Immature natural killer cell (primary cell): ENCODE data around the gene NCAN. TPM values are rescaled to one million over a fixed set of nuclear protein-coding genes. Genes with fewer than 3 reads are reported as not detected.
"Not testable (repeated sequence)": the region's sequence is repeated elsewhere in the genome, so short reads cannot be mapped to it uniquely, and the experiment has no call there.

ENCODE experiments used
- DNase-seq, 3 donors: peaks; one replicate each; pipeline ENCODE4 v3.0.0; 2022; ENCODE audit warnings: mixed read lengths in 1 of 3
- H3K27ac Mint-ChIP-seq, 6 donors: one replicate each; pipeline ENCODE4 v1.8.0; 2020; ENCODE audit warnings: mixed read lengths in 6 of 6, mild to moderate bottlenecking in 5 of 6, inconsistent platforms in 4 of 6, moderate library complexity in 3 of 6
- H3K27me3 Mint-ChIP-seq, 3 donors: one replicate each; pipeline ENCODE4 v1.8.0; 2020 to 2021; ENCODE audit warnings: low read depth in 3 of 3, mild to moderate bottlenecking in 3 of 3, mixed read lengths in 3 of 3, moderate library complexity in 3 of 3, inconsistent platforms in 1 of 3
- H3K36me3 Mint-ChIP-seq, 3 donors: one replicate each; pipeline ENCODE4 v1.8.0; 2020; ENCODE audit warnings: mixed read lengths in 3 of 3, inconsistent platforms in 2 of 3, mild to moderate bottlenecking in 2 of 3
- H3K4me1 Mint-ChIP-seq, 2 donors: one replicate each; pipeline ENCODE4 v1.8.0; 2020; ENCODE audit warnings: inconsistent platforms in 2 of 2, mild to moderate bottlenecking in 2 of 2, mixed read lengths in 2 of 2, moderate library complexity in 1 of 2
- H3K4me3 Mint-ChIP-seq, 5 donors: one replicate each; pipeline ENCODE4 v1.8.0; 2020; ENCODE audit warnings: mild to moderate bottlenecking in 5 of 5, mixed read lengths in 5 of 5, inconsistent platforms in 3 of 5, moderate library complexity in 3 of 5
- H3K9me3 Mint-ChIP-seq, 6 donors: one replicate each; pipeline ENCODE4 v1.8.0; 2020; ENCODE audit warnings: mild to moderate bottlenecking in 6 of 6, mixed read lengths in 6 of 6, inconsistent platforms in 4 of 6, moderate library complexity in 3 of 6
- polyA plus RNA-seq, 3 donors: library from polyadenylated mRNA; unstranded; fragments of 300-500 nt; fragmentation: Illumina TruSeq; gene quantifications; one replicate each; pipeline ENCODE4 v1.2.3, GENCODE V29; 2021

The NCAN gene
- polyA plus RNA-seq, 3 donors from 2014 or later, result not detected

DNA sequence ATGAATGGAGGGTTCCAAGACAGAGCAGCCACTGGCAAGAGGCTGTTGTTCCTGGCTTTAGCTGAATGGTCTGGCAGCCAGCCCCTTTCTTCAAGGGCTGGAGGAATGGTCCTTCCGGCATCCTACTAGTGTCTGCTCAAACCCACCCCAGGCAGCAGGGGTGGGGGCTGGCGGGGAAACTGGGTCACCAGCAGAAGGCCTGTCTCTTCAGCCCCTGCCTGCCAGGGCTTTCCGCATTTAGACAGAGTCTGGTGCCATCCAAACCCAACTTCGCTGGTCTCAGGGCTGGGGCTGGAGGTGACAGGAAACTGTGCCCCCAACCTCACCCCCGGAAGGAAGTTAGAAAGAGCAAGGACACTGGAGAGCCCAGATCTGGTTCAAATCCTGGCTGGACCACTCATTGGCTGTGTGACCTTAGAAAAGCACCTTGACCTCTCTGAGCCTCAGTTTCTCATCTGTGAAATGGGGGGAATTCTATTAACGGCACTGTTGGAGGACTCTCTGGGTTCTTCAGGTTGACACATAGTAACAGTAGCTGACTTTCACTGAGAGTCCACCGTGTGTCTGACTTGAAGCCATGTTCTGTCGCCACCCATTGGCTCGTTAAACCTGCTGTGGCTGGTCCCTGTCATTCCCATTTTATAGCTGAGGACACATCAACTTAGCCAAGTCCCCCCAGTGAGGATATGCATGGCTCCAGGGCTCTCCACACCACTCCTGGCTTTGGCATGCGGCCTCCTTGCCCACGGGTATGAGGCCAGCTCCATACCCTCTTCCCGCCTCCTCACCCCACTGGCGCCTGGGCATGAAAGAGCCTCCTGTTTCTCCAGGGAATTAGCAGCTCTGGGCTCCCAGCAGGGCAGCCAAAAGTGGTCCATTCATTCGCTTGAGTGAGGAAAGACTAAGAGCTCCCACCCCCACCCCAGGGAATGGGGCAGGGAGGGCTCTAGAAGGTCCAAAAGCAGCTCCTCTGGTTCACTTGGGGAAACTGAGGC lies 6.0 kb upstream of the NCAN start:
- Mint-ChIP-seq H3K4me1 (peaks cover 32 to 39% of the 10 kb centered on the region in 2 donors), H3K4me3 (peak overlapping the region in 1 of 5 donors; percentile 93), H3K27ac (no peak overlapping the region), H3K27me3 (peaks cover 8 to 12% (median 9%) of the 10 kb centered on the region in 3 donors), H3K9me3 (no peaks in the 10 kb centered on the region), H3K36me3 (no peaks in the 10 kb centered on the region)
- DNase-seq, result no peak

DNA sequence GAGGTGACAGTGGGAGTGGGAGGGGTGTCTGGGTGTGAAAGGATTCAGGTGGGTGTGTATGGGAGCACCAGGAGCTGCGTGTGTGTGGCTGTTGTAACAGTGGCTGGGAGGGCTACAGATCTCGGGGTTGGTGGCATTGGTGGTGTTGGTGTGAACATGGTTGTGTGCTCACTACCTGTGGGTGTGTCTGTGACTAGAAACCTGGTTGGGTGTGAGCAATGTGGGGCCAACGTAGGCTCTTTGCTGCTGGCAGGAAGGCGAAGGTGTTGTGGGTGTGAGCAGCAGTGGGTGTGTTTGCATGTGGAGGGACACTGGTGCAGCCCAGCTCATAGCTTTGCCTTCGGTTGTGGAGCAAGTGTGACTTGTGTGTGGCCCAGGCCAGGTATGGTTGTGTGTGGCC lies 4.8 kb upstream of the NCAN start:
- Mint-ChIP-seq H3K4me3 (peak overlapping the region; percentile 16 to 71 (median 45)), H3K36me3 (no peaks in the 10 kb centered on the region), H3K27ac (peak overlapping the region in 2 of 6 donors; percentile 4 to 78), H3K27me3 (peaks cover 8 to 12% (median 9%) of the 10 kb centered on the region in 3 donors), H3K9me3 (no peaks in the 10 kb centered on the region), H3K4me1 (peaks cover 31 to 38% of the 10 kb centered on the region in 2 donors)
- DNase-seq, result no peak

DNA sequence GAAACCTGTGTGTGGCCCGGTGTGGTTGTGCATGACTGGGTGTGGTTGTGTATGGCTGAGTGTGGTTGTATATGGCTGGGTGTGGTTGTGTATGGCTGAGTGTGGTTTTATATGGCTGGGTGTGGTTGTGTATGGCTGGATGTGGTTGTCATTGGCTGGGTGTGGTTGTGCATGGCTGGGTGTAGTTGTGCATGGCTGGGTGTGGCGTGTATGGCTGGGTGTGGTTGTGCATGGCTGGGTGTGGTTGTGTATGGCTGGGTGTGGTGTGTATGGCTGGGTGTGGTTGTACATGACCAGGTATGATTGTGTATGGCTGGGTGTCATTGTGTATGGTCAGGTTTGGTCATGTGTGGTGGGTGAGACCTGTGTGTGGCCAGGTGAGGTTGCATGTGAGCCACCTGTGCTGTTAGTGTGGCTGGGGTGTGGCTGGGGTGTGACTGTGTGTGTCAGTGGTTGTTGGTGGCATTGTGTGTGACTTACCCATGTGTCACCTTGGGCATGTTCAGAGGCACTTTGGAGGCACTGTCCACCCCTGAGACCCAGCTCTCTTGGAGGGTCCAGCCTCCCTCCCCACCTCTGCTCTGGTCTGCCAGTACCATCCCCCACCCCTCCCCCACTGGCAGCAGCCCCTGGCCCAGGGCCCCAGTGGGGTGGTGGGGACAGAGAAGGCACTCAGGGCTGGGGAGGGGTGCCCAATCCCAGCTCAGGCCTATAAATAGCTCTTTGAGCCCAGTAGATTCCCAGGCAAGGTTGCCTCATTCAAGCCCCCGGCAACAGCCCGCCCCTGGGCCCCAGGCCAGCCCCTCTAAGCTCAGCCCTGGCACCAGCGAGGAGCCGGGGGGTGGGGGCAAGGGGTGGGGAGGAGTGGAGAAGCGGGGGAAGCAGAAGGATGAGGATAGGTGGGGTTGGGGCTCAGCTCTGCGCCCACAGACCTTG lies 3.9 kb upstream of the NCAN start:
- Mint-ChIP-seq H3K27ac (peak overlapping the region in 3 of 6 donors; percentile 28 to 81 (median 78)), H3K36me3 (no peaks in the 10 kb centered on the region), H3K4me1 (peaks cover 21 to 29% of the 10 kb centered on the region in 2 donors), H3K4me3 (peak overlapping the region; percentile 27 to 71 (median 45)), H3K9me3 (no peaks in the 10 kb centered on the region), H3K27me3 (peaks cover 8 to 9% (median 8%) of the 10 kb centered on the region in 3 donors)
- no peak for DNase-seq

DNA sequence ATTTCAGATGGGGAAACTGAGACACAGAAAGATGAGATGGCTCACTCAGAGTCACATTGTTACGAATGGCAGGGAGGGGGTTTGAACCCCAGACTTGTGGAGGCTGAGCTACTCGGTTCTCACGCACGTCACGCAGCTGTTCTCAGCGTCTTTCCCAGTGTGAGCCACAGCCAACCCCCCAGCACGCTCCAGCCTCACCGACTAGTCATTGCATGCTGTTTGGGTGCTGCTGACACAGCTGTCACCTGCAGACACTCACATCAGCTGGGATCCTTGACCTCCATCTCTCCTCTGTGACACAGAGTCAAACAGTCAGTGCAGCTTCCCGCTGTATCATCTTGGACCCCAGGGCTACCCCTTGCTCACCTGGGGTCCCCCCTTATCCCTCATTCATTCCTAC lies 2.4 kb upstream of the NCAN start:
- no peaks in the 10 kb centered on the region for H3K36me3 Mint-ChIP-seq
- H3K27ac Mint-ChIP-seq, result no peak overlapping the region
- no peak overlapping the region for H3K4me3 Mint-ChIP-seq
- H3K27me3 Mint-ChIP-seq, result peaks cover 8 to 16% (median 9%) of the 10 kb centered on the region in 3 donors
- DNase-seq, result no peak
- no peaks in the 10 kb centered on the region for H3K9me3 Mint-ChIP-seq
- peaks cover 15 to 19% of the 10 kb centered on the region in 2 donors for H3K4me1 Mint-ChIP-seq

DNA sequence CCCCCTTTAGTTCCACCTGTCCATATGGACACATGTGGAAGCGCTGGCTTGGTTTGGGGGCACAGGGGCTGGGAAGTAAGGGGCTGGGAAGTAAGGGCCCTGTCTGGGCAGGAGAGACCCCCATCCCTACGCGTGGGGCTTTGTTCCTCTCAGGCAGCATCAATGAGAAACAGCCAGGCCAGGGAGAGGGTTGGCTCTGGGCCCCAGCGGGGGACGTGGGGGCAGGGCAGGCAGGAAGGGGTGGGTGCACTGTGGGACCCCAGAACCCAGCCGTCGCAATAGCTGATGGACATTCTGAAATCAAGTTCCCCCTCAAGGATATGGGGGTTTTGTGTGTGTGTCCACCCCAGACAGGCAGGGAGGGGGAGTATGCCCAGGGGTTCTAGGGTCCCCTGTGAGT lies 1.2 kb downstream of the NCAN start:
- Mint-ChIP-seq H3K4me3 (no peak overlapping the region), H3K27ac (no peak overlapping the region), H3K27me3 (peaks cover 12 to 15% (median 14%) of the 10 kb centered on the region in 3 donors), H3K4me1 (peaks cover under 1% of the 10 kb centered on the region in 2 donors), H3K9me3 (no peaks in the 10 kb centered on the region), H3K36me3 (no peaks in the 10 kb centered on the region)
- no peak for DNase-seq

DNA sequence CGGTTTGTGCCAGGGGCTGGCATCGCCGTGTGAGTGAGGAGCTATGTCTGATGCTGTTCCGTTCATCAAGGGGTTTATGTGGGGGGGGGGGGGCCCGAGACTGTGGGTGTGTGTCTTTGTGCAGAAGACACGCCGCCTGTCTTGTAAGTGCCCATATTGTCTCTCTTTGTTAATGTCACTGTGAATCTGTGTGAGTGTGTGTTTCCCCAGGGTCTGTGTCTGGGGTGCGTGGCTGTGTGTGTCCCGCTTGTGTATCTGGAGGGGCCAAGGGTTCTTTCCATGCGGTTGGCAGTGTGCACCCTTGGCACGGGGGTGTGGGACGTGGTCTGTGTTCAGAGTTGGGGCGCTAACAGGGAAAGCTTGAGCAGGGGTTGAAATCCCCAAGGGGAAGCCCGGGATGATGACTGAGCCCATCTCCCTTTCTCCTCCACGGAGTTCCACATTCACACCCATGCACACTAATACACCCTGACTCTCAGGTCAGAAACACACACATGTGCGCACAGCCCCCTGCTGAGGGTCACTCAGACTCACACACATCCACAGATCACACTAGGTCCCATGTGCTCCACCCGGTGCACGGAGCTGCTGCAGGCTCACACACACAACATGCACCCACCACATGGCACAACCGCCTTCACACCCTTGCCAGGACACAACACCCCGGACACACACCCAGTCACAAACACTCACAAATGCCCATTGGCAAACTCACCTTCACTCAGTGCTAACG lies 1.8 kb downstream of the NCAN start:
- Mint-ChIP-seq H3K36me3 (no peaks in the 10 kb centered on the region), H3K4me1 (no peaks in the 10 kb centered on the region), H3K27ac (no peak overlapping the region), H3K9me3 (no peaks in the 10 kb centered on the region), H3K27me3 (peaks cover 12 to 15% (median 14%) of the 10 kb centered on the region in 3 donors), H3K4me3 (no peak overlapping the region)
- DNase-seq, result no peak

DNA sequence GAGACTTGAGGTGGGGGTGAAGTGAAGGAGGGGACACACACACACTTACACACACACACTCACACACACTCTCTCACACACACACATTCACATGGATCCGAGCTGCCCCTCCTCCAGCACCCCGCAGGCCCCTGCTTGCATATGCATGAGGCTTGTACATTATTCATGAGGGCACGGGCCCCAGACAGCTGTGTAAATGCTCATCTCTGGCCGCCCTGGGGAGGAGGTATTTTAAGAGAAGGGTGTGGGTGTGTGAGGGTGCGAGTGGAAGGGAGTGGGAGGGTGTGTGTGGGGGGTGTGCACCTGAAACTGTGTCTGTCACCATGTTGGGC lies 2.4 kb downstream of the NCAN start:
- no peak for DNase-seq
- Mint-ChIP-seq H3K27ac (no peak overlapping the region), H3K27me3 (peaks cover 14 to 16% (median 15%) of the 10 kb centered on the region in 3 donors), H3K4me1 (no peaks in the 10 kb centered on the region), H3K36me3 (no peaks in the 10 kb centered on the region), H3K4me3 (no peak overlapping the region), H3K9me3 (no peaks in the 10 kb centered on the region)

DNA sequence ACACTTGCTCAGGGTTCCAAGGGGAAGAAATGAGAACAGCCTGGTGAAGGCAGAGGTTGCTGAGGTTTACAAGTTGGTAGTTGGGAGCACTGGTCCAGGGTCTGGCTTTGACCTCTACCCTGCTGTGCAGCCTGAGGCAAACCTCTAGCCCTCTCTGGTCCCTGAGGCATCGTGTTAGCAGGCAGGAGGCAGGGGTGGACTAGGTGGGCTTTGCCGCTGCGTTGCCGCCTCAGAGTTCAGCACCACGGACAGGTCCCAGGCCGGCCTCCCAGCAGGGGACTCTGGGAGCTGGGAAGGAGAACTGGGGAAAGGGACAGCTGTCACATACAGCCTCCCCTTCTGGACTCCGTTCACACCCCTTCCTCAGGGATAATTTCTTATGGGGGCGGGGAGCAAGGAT lies 3.1 kb downstream of the NCAN start:
- Mint-ChIP-seq H3K36me3 (no peaks in the 10 kb centered on the region), H3K27me3 (peaks cover 15 to 16% (median 15%) of the 10 kb centered on the region in 3 donors), H3K27ac (no peak overlapping the region), H3K4me1 (no peaks in the 10 kb centered on the region), H3K9me3 (no peaks in the 10 kb centered on the region), H3K4me3 (no peak overlapping the region)
- DNase-seq, result no peak

DNA sequence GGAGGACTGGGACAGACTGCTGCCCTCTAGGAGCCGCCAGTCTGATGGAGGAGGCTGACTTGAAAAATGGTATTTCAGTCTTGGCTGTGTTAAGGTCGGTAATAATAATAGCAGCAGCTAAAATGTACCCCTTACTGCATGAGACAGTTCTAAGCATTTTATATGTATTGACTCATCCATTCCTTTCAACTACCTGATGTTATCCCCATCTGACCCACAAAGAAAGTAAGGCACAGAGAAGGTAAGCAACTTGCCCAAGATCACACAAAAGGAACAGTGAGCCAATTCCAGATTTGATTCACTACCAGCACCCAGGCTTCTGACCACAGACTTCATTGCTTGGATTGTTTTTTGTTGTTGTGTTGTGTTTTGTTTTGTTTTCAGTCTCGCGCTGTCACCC lies 4.0 kb downstream of the NCAN start:
- H3K27me3 Mint-ChIP-seq, result peaks cover 15 to 16% (median 15%) of the 10 kb centered on the region in 3 donors
- H3K27ac Mint-ChIP-seq, result no peak overlapping the region
- no peaks in the 10 kb centered on the region for H3K36me3 Mint-ChIP-seq
- H3K4me1 Mint-ChIP-seq, result no peaks in the 10 kb centered on the region
- no peak overlapping the region for H3K4me3 Mint-ChIP-seq
- H3K9me3 Mint-ChIP-seq, result no peaks in the 10 kb centered on the region
- DNase-seq, result no peak

DNA sequence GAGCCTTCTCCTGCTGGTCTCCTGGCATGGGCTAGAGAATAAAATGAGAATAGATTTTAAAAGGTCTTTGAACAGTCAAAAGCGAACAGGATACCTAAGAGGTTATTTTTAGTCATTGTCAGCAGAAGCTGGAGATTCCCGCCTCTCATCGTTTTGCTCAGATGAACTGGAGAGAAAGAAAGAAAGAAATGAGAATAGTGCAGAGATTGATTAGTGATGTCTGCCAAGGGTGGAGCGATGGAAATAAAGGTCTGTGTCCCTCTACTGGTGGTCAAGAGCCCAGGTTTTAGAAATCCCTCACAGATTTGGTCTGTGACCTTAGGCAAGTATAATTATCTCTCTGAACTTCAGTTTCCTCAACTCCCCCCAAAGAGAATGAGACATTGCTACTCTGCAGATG lies 5.3 kb downstream of the NCAN start:
- DNase-seq, result no peak
- no peaks in the 10 kb centered on the region for H3K9me3 Mint-ChIP-seq
- H3K27me3 Mint-ChIP-seq, result peaks cover 15 to 16% (median 15%) of the 10 kb centered on the region in 3 donors
- no peaks in the 10 kb centered on the region for H3K4me1 Mint-ChIP-seq
- no peaks in the 10 kb centered on the region for H3K36me3 Mint-ChIP-seq
- no peak overlapping the region for H3K27ac Mint-ChIP-seq
- H3K4me3 Mint-ChIP-seq, result no peak overlapping the region

DNA sequence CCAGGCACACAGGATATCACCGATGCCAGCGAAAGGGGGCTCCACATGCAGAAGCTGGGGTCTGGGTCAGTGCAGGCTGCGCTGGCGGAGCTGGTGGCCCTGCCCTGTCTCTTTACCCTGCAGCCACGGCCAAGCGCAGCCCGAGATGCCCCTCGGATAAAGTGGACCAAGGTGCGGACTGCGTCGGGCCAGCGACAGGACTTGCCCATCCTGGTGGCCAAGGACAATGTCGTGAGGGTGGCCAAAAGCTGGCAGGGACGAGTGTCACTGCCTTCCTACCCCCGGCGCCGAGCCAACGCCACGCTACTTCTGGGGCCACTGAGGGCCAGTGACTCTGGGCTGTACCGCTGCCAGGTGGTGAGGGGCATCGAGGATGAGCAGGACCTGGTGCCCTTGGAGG lies 7.2 kb downstream of the NCAN start:
- Mint-ChIP-seq H3K36me3 (no peaks in the 10 kb centered on the region), H3K4me1 (no peaks in the 10 kb centered on the region), H3K27me3 (peaks cover 6 to 16% (median 11%) of the 10 kb centered on the region in 3 donors), H3K27ac (no peak overlapping the region), H3K4me3 (no peak overlapping the region), H3K9me3 (no peaks in the 10 kb centered on the region)
- DNase-seq, result no peak

DNA sequence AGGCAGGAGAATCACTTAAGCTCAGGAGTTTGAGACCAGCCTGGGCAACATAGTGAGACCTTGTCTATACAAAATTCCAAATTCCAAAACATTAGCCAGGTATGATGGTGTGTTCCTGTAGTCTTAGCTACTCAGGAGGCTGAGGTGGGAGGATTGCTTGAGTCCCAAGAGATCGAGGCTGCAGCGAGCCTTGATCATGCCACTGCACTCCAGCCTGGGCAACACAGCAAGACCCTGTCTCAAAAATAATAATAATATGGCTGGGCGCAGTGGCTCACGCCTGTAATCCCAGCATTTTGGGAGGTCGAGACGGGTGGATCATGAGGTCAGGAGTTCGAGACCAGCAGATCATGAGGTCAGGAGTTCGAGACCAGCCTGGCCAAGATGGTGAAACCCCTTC lies 9.2 kb downstream of the NCAN start:
- not testable (repeated sequence) for H3K4me3 Mint-ChIP-seq, H3K27ac Mint-ChIP-seq, DNase-seq, H3K36me3 Mint-ChIP-seq, H3K4me1 Mint-ChIP-seq, H3K27me3 Mint-ChIP-seq, H3K9me3 Mint-ChIP-seq

DNA sequence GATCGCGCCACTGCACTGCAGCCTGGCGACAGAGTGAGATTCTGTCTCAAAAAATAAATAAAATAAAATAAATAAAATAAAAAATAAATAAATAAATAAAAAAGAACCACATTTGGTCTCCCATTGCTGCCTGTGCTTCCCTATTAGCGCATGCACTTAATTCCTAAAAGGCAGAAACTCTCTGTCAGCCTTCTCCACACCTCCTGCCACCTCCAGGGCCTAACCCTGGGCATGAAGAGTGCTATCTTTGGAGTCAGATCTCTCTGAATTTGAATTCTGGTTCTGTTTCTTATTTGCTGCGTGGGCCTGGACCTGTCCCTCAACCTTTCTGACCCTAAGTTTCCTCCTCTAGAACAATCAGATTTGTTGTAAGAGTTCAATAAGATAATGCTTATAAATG lies 11.3 kb downstream of the NCAN start:
- H3K4me3 Mint-ChIP-seq, result no peak overlapping the region
- H3K27ac Mint-ChIP-seq, result no peak overlapping the region
- peaks cover 0 to 2% of the 10 kb centered on the region in 2 donors for H3K4me1 Mint-ChIP-seq
- DNase-seq, result no peak
- no peaks in the 10 kb centered on the region for H3K9me3 Mint-ChIP-seq
- H3K36me3 Mint-ChIP-seq, result no peaks in the 10 kb centered on the region
- peaks cover 0 to 4% (median 4%) of the 10 kb centered on the region in 3 donors for H3K27me3 Mint-ChIP-seq
